Ishikawa (cell line): ENCODE results near the gene PREX1.

Source experiments
- CEBPB ChIP-seq: IDR thresholded peaks from 2 replicates; pipeline ENCODE4 v1.6.1; 2012
- CREB1 ChIP-seq: IDR thresholded peaks from 2 replicates; pipeline ENCODE4 v1.6.1; 2012; ENCODE audit warnings: low read depth
- FOXM1 ChIP-seq: IDR thresholded peaks from 2 replicates; pipeline ENCODE4 v1.6.1; 2012; ENCODE audit warnings: low read depth, borderline replicate concordance
- NFIC ChIP-seq: IDR thresholded peaks from 2 replicates; pipeline ENCODE4 v1.6.1; 2012
- RAD21 ChIP-seq: IDR thresholded peaks from 2 replicates; pipeline ENCODE4 v1.6.1; 2012; ENCODE audit warnings: low read depth
- REST ChIP-seq: IDR thresholded peaks from 2 replicates; pipeline ENCODE4 v1.6.1; 2012; ENCODE audit warnings: low read depth, mild to moderate bottlenecking
- TAF1 ChIP-seq: IDR thresholded peaks from 2 replicates; pipeline ENCODE4 v1.6.1; 2012; ENCODE audit warnings: low read depth, mild to moderate bottlenecking
- TCF12 ChIP-seq: IDR thresholded peaks from 2 replicates; pipeline ENCODE4 v1.6.1; 2012; ENCODE audit warnings: low read depth
- TEAD4 ChIP-seq: IDR thresholded peaks from 2 replicates; pipeline ENCODE4 v1.6.1; 2012
- USF1 ChIP-seq: IDR thresholded peaks from 2 replicates; pipeline ENCODE4 v1.6.1; 2012
- YY1 ChIP-seq: IDR thresholded peaks from 2 replicates; pipeline ENCODE4 v1.6.1; 2012; ENCODE audit warnings: low read depth
- ZBTB7A ChIP-seq: IDR thresholded peaks from 2 replicates; pipeline ENCODE4 v1.6.1; 2012; ENCODE audit warnings: low read depth
- TF ChIP-seq, protein P1 (sequence below): IDR thresholded peaks from 2 replicates; pipeline ENCODE4 v1.6.1; 2012

DNA sequence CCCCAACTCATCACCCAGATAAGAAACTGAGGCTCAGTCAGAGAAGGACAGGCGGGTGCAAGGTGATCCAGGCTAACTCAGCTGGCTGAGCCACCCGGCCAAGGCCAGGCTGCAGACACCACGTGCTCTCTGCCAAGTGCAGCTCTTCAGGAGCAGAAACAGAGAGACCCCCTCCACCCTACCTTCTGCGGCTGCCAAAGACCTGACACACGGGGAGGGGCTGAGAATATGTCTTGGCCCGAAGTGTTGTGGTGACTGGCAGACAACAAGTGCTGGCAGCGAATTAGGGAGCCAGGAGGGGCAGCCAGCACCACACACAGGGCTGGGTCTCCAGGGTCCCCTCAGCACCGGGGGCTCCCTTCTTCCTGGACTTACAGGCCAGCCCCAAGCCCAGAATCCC is 22.5 kb downstream of the PREX1 start:
- TF ChIP-seq TEAD4 = no peak
- no peak for TF ChIP-seq TCF12
- TF ChIP-seq REST = no peak
- no peak for TF ChIP-seq FOXM1
- no peak for TF ChIP-seq RAD21
- no peak for TF ChIP-seq YY1
- TF ChIP-seq CREB1 = no peak
- TF ChIP-seq, protein P1, sequence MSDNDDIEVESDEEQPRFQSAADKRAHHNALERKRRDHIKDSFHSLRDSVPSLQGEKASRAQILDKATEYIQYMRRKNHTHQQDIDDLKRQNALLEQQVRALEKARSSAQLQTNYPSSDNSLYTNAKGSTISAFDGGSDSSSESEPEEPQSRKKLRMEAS = no peak
- TF ChIP-seq NFIC = no peak
- TF ChIP-seq CEBPB = no peak
- no peak for TF ChIP-seq TAF1
- no peak for TF ChIP-seq ZBTB7A
- no peak for TF ChIP-seq USF1
